AG04450 (cell line): ENCODE results near the gene PPP2R2C. TPM values are rescaled to one million over a fixed set of nuclear protein-coding genes. Genes with fewer than 3 reads are reported as not detected.

Source experiments
- CTCF ChIA-PET: fragments of 300-600, 350-600 bp; formaldehyde crosslinking; extraction: SDS; loops from one replicate; lab custom pipeline; 2022; ENCODE audit warnings: antibody characterized with exemption, inconsistent platforms; lab: Charles Lee
- POLR2A ChIA-PET: fragments of 350-600 bp; formaldehyde crosslinking; extraction: SDS; loops from one replicate; lab custom pipeline; 2021; ENCODE audit warnings: antibody characterized with exemption, inconsistent platforms; lab: Yijun Ruan, JAX
- DNase-seq: peaks from one replicate; pipeline ENCODE4 v3.0.0-alpha.2; 2011; ENCODE audit warnings: low read depth, low spot score
- H3K27ac ChIP-seq: one replicate; pipeline ENCODE4 v1.5.1; 2012; ENCODE audit warnings: low read depth, low read length, control low read depth
- H3K27me3 ChIP-seq: one replicate; pipeline ENCODE4 v1.6.0; 2012; ENCODE audit warnings: low read length; ENCODE audit not compliant: control insufficient read depth, insufficient read depth
- H3K4me3 ChIP-seq: 2 replicates; pipeline ENCODE4 v1.5.1; 2011; ENCODE audit warnings: mild to moderate bottlenecking, low read depth, low read length, control low read depth
- H3K9me3 ChIP-seq: 2 replicates; pipeline ENCODE4 v1.5.1; 2012; ENCODE audit warnings: low read length; ENCODE audit not compliant: control insufficient read depth, insufficient read depth
- polyA plus RNA-seq: library from polyadenylated mRNA; depleted of rRNA; stranded (reverse); fragments of >200 nt; gene quantifications from 2 replicates; pipeline ENCODE4 v1.2.3, GENCODE V29; 2011
- TF ChIP-seq, protein P1 (sequence below): IDR thresholded peaks from 2 replicates; pipeline ENCODE4 v1.5.1; 2011; ENCODE audit warnings: low read depth, low read length, control low read depth, inconsistent platforms

Gene PPP2R2C
- polyA plus RNA-seq, 1 experiment, result 0.07 TPM

DNA sequence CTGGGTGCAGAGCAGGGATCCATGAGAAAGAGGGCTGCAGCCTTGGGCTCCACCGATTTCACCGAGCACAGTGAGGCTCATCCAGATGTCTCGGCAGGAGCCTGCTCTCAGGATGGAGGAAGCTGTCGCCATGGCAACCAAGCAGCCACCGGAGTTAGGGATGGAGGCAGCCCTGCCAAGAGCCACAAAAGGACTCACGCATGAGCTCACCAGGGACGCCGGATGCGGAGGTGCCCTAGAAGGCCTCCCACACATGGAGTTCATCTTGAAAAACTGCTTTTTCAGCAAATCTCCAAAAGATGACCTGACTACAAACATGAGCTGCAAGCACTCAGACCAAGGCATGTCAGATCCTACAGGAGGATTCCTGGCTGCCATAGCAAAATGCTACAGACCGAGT is 112.0 kb downstream of the PPP2R2C start:
- Histone ChIP-seq H3K27ac (no peak overlapping the region), H3K9me3 (no peaks in the 10 kb centered on the region), H3K27me3 (peaks cover 2% of the 10 kb centered on the region), H3K4me3 (no peak overlapping the region)
- ChIA-PET CTCF (interaction anchor here (1.5 kb wide), 1 partner anchor 28 kb away, joined by 4 read pairs; no protein-coding TSS in a partner anchor), POLR2A (no interaction called here)
- DNase-seq, result no peak
- TF ChIP-seq, protein P1, sequence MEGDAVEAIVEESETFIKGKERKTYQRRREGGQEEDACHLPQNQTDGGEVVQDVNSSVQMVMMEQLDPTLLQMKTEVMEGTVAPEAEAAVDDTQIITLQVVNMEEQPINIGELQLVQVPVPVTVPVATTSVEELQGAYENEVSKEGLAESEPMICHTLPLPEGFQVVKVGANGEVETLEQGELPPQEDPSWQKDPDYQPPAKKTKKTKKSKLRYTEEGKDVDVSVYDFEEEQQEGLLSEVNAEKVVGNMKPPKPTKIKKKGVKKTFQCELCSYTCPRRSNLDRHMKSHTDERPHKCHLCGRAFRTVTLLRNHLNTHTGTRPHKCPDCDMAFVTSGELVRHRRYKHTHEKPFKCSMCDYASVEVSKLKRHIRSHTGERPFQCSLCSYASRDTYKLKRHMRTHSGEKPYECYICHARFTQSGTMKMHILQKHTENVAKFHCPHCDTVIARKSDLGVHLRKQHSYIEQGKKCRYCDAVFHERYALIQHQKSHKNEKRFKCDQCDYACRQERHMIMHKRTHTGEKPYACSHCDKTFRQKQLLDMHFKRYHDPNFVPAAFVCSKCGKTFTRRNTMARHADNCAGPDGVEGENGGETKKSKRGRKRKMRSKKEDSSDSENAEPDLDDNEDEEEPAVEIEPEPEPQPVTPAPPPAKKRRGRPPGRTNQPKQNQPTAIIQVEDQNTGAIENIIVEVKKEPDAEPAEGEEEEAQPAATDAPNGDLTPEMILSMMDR, result no peak

DNA sequence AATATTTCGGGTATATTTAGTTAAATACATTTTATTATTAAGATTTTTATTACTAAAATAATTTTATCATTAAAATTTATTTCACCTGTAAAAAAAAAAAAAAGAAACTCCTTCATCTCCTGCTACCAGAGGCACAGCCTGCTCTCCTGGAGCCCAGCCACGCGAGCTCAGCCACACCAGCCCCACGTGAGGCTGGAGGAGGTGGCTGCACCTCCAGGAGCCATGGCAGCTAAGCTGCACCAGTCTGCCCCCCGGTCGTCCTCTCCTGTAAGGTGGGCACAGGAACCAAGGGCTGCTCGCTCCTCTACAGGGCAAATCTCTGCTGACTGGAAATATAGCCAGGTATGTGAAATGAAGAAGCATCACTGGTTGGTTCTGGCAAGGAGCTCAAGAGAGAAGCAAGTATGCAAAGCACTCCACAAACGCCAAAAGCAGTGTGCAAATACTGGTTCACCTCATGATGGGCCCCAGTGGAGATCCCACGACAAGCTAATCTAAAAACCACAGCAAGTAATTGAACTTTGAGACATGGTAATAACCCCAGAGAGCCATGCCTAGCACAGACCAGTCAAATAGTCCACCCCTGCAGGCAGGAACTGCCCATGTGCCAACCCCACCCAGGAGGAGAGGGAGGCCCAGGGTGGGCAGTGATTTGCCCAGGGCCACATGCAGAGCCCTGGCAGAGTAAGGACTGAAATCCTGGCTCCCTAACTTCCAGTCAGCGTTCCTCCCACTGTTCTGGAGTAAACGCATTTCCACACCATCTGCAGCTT is 112.7 kb downstream of the PPP2R2C start:
- DNase-seq, result no peak
- H3K27me3 ChIP-seq, result peaks cover 2% of the 10 kb centered on the region
- ChIA-PET CTCF (interaction anchor here (1.5 kb wide), 1 partner anchor 28 kb away, joined by 4 read pairs; no protein-coding TSS in a partner anchor), POLR2A (no interaction called here)
- TF ChIP-seq, protein P1, result no peak
- no peaks in the 10 kb centered on the region for H3K9me3 ChIP-seq
- no peak overlapping the region for H3K27ac ChIP-seq
- H3K4me3 ChIP-seq, result no peak overlapping the region

DNA sequence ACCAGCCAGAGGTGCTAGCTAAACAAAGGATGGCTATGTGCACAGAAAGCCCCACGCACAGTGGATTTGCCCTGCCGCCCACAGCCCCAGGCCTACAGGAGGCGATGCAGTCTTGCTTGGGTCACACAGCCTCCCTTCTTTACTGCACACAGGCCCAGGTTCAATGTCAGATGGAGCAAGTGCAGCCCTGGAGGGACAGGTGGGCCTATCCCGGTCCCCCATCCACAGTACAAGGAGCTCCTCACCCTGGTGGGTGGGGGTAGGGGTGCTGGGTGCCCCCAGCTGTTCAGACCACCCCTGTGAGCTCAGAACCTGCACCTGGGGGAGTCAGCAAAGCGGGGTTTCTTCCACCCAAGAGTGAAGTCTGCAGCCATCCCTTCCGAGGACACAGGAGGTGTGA is 114.9 kb downstream of the PPP2R2C start:
- TF ChIP-seq, protein P1, result no peak
- no peak overlapping the region for H3K27ac ChIP-seq
- no peaks in the 10 kb centered on the region for H3K9me3 ChIP-seq
- no peak for DNase-seq
- CTCF ChIA-PET, result no interaction called here
- H3K27me3 ChIP-seq, result peaks cover 2% of the 10 kb centered on the region
- H3K4me3 ChIP-seq, result no peak overlapping the region
- POLR2A ChIA-PET, result no interaction called here

DNA sequence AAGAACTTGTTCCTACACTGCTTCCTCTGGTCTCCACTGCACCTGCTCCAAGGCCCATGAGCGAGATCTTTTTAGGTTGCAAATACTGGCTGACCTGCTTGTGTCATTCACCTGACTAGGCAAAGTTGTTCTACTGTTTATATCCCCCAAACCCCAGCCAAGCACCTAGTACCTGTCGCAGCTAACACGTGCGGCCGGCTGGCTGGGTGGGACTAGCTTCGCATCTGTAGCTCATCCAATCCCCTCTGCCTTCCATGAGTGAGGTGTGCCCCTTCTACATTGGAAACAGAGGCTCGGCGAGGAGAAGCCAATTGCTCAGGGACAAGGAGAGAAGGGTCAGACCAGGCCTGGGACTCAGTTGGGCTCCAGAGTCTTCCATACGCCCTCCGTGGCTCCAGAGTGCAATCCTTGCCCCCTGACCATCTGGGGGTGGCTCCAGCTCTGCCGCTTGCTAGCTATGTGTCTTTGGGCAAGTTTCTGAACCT is 116.3 kb downstream of the PPP2R2C start:
- CTCF ChIA-PET, result no interaction called here
- Histone ChIP-seq H3K27me3 (peaks cover 2% of the 10 kb centered on the region), H3K27ac (no peak overlapping the region), H3K9me3 (no peaks in the 10 kb centered on the region), H3K4me3 (no peak overlapping the region)
- POLR2A ChIA-PET, result no interaction called here
- TF ChIP-seq, protein P1, result no peak
- DNase-seq, result no peak

DNA sequence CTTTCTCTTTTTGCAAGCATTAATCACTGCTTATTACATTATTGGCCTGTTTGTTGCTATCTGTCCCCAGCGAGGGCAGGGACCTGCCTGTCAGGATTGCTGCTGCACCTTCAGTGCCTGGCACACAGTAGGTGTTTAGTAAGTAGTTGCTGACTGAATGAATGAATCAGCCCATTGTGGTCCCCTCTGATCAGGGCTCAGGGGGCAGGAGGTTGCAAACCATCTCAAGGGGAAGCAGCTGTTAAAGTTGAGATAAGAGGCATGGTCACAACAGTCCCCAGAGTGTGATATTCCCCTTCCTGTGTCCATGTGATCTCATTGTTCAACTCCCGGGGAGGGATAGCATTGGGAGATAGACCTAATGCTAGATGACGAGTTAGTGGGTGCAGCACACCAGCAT is 117.4 kb downstream of the PPP2R2C start:
- CTCF ChIA-PET, result no interaction called here
- H3K27me3 ChIP-seq, result peaks cover 2% of the 10 kb centered on the region
- POLR2A ChIA-PET, result no interaction called here
- no peaks in the 10 kb centered on the region for H3K9me3 ChIP-seq
- no peak overlapping the region for H3K4me3 ChIP-seq
- DNase-seq, result no peak
- H3K27ac ChIP-seq, result no peak overlapping the region
- TF ChIP-seq, protein P1, result no peak
